ENCODE measurements around the gene GPSM1. TPM values are rescaled to one million over a fixed set of nuclear protein-coding genes. Genes with fewer than 3 reads are reported as not detected.

The GPSM1 gene
- total RNA-seq, 4 donors from 2014 or later: 0.98 to 1.7 (median 1.2) TPM; not detected in 1

DNA sequence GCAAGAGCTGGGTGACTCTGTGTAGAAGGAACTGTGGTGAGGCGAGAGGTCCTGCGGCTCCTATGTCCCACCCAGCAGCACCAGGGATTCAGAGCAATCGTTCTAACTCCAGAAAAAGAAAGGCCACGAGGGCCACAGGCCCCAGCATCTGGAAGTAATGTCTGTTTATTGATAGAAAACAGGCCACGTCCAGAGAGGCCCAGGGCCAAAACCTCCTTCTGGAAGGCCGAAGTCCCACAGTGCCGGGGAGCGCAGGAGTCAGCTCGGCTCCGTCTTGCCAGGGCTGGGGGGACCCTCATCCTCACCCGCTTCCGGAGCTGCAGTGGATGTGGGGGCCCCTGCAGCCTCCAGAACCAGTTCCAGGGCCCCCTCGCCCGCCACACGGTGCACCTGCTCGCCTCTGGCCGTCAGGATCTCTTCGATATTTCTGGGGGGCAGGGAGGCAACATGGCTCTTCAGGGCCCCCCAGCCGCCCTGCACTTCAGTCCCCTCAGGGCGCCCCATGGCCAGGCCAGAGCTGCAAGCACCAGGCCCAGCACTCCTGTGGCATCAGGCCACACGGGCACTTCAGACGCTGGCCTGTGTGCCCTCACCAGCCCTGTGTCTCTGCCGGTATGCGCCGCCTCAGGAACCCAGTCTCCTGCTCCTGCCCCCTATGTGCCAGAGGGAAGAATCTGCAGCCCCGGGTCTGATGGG lies 34.6 kb downstream of the GPSM1 start:
- TF ChIP-seq POLR2A (IDR thresholded peaks at IDR 0.05): no peak
- TF ChIP-seq, protein P1, sequence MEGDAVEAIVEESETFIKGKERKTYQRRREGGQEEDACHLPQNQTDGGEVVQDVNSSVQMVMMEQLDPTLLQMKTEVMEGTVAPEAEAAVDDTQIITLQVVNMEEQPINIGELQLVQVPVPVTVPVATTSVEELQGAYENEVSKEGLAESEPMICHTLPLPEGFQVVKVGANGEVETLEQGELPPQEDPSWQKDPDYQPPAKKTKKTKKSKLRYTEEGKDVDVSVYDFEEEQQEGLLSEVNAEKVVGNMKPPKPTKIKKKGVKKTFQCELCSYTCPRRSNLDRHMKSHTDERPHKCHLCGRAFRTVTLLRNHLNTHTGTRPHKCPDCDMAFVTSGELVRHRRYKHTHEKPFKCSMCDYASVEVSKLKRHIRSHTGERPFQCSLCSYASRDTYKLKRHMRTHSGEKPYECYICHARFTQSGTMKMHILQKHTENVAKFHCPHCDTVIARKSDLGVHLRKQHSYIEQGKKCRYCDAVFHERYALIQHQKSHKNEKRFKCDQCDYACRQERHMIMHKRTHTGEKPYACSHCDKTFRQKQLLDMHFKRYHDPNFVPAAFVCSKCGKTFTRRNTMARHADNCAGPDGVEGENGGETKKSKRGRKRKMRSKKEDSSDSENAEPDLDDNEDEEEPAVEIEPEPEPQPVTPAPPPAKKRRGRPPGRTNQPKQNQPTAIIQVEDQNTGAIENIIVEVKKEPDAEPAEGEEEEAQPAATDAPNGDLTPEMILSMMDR (IDR thresholded peaks at IDR 0.05 in 4 of 5, conservative IDR thresholded peaks at IDR 0.05 in 1 of 5): no peak
- H3K4me1 ChIP-seq: peaks cover 7 to 9% of the 10 kb centered on the region in 2 donors
- H3K36me3 ChIP-seq: no peaks in the 10 kb centered on the region
- DNase-seq (no peak), ATAC-seq (no peak)
- H3K9me3 ChIP-seq: no peaks in the 10 kb centered on the region
- in situ Hi-C loops (cut with MboI; ENCODE audit: low sequenced_read_pairs in 4 of 4) (no loop called here), intact Hi-C loops (cut with DNase I; ENCODE audit: low total_unique reads) (loop anchor here (2.0 to 5.0 kb wide), 2 partner anchors 185 to 455 kb away; partner anchors contain the start of genes CAMSAP1 and NOTCH1)
- no peaks in the 10 kb centered on the region for H3K27me3 ChIP-seq
- H3K27ac ChIP-seq: no peak overlapping the region
- H3K4me3 ChIP-seq: no peak overlapping the region

DNA sequence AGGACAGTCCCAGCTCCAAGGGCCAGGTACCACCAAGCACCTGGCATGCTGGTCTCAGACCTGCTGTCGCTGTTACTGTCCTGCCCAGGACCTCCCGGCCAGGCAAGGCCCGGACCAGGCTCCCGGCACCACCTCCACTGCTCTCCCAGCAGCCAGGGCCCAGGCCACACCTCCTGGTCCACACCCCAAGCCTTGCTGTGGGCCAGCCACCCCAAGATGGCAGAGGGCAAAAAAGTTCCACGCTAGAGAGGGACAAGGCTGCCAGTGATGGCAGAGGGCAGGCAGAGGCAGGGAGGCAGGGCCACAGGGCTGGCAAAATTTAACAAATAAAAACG lies 35.1 kb downstream of the GPSM1 start:
- Histone ChIP-seq H3K4me1 (peaks cover 7 to 9% of the 10 kb centered on the region in 2 donors), H3K9me3 (no peaks in the 10 kb centered on the region), H3K4me3 (no peak overlapping the region), H3K36me3 (no peaks in the 10 kb centered on the region), H3K27ac (peak overlapping the region; percentile 81 to 96 (median 94)), H3K27me3 (no peaks in the 10 kb centered on the region)
- in situ Hi-C loops (cut with MboI; ENCODE audit: low sequenced_read_pairs in 4 of 4) (no loop called here), intact Hi-C loops (cut with DNase I; ENCODE audit: low total_unique reads) (loop anchor here (2.0 to 5.0 kb wide), 2 partner anchors 184 to 455 kb away; partner anchors contain the start of genes CAMSAP1 and NOTCH1)
- ATAC-seq (no peak), DNase-seq (no peak)
- no peak for TF ChIP-seq POLR2A (IDR thresholded peaks at IDR 0.05)
- TF ChIP-seq, protein P1 (IDR thresholded peaks at IDR 0.05 in 4 of 5, conservative IDR thresholded peaks at IDR 0.05 in 1 of 5): no peak

DNA sequence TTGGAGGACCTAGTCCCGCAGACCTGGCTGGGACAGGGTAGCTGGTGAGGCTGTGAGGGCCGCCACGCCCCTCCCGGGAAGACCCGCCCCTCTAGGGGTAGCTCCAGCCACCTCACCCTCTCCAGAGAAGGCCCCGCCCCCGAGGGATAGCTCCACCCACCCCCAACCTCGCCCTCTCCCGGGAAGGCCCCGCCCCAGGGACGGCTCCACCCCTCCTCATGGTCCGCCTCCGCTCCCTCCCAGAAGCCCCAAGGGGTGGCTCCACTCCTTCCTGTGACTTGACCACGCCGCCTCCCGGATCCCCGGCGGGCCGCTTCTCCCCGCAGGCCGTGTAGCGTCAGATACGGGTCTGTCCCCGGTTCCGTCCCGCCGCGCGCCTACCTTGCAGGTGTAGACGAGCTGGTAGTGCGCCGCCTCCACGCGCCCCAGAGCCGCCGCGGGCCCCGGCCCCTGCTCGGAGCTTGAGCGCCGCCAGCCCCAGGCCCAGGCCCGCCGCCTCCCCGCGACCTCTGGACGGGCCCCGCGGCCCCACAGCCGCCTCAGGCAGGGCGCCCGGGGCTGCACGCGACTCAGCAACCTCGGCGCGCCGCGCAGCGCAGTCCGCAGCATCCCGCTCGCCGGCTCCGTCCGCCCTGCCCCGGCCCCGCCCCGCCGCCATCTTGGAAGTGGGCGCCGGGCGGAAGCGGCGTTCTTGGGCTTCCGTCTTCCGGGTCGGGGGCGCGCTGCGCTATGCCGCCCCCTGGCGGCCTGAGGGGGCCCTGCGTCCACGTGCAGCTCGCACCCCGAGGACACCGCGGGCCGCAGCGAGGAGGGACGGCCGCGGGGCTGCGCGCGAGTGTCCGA lies 36.0 kb downstream of the GPSM1 start, which contains the start of gene DNLZ:
TSS of gene DNLZ (minus strand) at position 639 of the 843 bp plus-strand sequence. CDS start at position 609, 30 bp downstream.
- intact Hi-C loops (cut with DNase I; ENCODE audit: low total_unique reads) (loop anchor here (1.0 to 5.0 kb wide), 5 partner anchors 24 to 456 kb away; partner anchors contain the start of genes CAMSAP1, NOTCH1, QSOX2 and SNAPC4), in situ Hi-C loops (cut with MboI; ENCODE audit: low sequenced_read_pairs in 4 of 4) (no loop called here)
- TF ChIP-seq, protein P1 (IDR thresholded peaks at IDR 0.05 in 4 of 5, conservative IDR thresholded peaks at IDR 0.05 in 1 of 5): peak; percentile 88 to 100 (median 99)
- peak; percentile 84 to 93 for TF ChIP-seq POLR2A (IDR thresholded peaks at IDR 0.05)
- no peaks in the 10 kb centered on the region for H3K9me3 ChIP-seq
- H3K27ac ChIP-seq: peak within 1 kb of the TSS; percentile 81 to 96 (median 94)
- H3K27me3 ChIP-seq: no peaks in the 10 kb centered on the region
- ATAC-seq (peak; percentile 95 to 97), DNase-seq (peak; percentile 96)
- peak within 1 kb of the TSS; percentile 68 to 86 (median 78) for H3K4me3 ChIP-seq
- H3K36me3 ChIP-seq: no peaks in the 10 kb centered on the region
- H3K4me1 ChIP-seq: peaks cover 7 to 9% of the 10 kb centered on the region in 2 donors

DNA sequence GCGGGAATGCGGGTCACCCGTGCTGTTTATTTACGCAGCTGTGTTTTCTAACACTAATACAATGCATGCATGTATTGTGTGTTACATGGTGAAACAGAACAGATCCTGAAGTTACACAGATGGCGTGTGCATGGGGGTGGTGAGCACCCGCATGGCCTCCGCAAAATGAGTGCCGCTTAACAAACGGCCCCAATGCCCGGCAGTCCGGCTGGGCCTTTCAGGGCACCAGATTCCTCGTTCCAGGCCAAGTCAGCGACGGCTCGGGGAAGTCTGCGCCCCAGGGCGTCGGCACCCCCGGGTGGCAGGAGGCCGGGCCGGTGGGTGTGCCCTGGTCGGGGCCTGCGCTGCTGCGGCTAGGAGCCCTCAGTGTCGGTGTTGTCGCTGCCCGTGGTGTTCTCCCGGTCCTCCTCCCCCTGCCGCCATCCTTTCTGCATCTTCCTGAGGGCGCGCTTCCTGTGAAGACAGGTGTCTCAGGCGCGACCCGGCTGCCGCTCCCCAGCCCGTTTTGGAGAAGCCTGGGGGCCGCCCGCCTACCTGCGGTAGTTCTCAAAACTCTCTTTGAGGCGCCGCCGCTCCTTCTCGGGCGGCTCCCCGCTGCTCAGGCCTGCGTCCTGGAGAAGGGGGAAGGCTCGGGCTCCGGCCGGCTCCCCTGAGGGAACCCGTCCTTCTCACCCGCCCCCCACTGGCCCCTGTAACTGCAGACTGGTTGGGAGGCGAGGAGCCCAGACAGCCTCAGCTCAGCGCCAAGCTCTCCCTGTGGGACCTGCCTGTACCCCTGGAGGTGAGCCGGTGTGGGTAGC lies 36.8 kb downstream of the GPSM1 start:
- TF ChIP-seq POLR2A (IDR thresholded peaks at IDR 0.05): no peak
- TF ChIP-seq, protein P1 (IDR thresholded peaks at IDR 0.05 in 4 of 5, conservative IDR thresholded peaks at IDR 0.05 in 1 of 5): peak in 1 of 5 experiments; percentile 7
- DNase-seq (no peak), ATAC-seq (peak; percentile 0 to 1)
- H3K36me3 ChIP-seq: no peaks in the 10 kb centered on the region
- H3K9me3 ChIP-seq: no peaks in the 10 kb centered on the region
- in situ Hi-C loops (cut with MboI; ENCODE audit: low sequenced_read_pairs in 4 of 4) (no loop called here), intact Hi-C loops (cut with DNase I; ENCODE audit: low total_unique reads) (loop anchor here (1.0 to 5.0 kb wide), 5 partner anchors 25 to 457 kb away; partner anchors contain the start of genes CAMSAP1, NOTCH1, QSOX2 and SNAPC4)
- peak overlapping the region in 3 of 4 donors; percentile 68 to 86 (median 81) for H3K4me3 ChIP-seq
- peak overlapping the region in 1 of 4 donors; percentile 94 for H3K27ac ChIP-seq
- peaks cover 7 to 9% of the 10 kb centered on the region in 2 donors for H3K4me1 ChIP-seq
- no peaks in the 10 kb centered on the region for H3K27me3 ChIP-seq
